Heart left ventricle (tissue), 13 donors: ENCODE results near the gene S1PR4.
"Not testable (repeated sequence)": the region's sequence is repeated elsewhere in the genome, so short reads cannot be mapped to it uniquely, and the experiment has no call there.

Experiments used
- POLR2A ChIP-seq, 2 donors: fragments of 450-650 bp; IDR thresholded peaks; one replicate each; pipeline ENCODE4 v1.6.1; 2017; ENCODE audit warnings: antibody characterized with exemption in 2 of 2, mild to moderate bottlenecking in 2 of 2, moderate library complexity in 2 of 2
- TF ChIP-seq, protein P1 (sequence below), 12 donors: fragments of 200-600 bp; sonication (generic) in 4 of 12; IDR thresholded peaks; one replicate each; pipeline versions ENCODE4 v1.5.0 to v1.8.0; 2018 to 2022; ENCODE audit warnings: antibody characterized with exemption in 12 of 12, mild to moderate bottlenecking in 5 of 12
- donor health status: ischemic (EF 13 %, LVEDD 7.1; RV severe dilation, severe dysfunction).
- donor health status: DM: no; HTN: yes; CAD: no.
- donor health status: DM: no; HTN: no; CAD: no.
- donor health status: ischemic (EF 25% LVEDD 6.9; RV normal size, moderate dysfunction).
- donor health status: ischemic (EF 25% LVEDD 5.7; RV mildly dilated, moderate dysfunction).
- donor health status: ischemic (EF 35%, LVEDD 5.7; RV mildly dilated, moderate dysfunction).
- donor health status: nonischemic (EF 11% LVEDD 7.7; RV severe dilation, severe dysfunction).
- donor health status: DM: yes; HTN: yes; CAD: no.
- donor health status: PGD.
- donor health status: ischemic (EF 29% LVEDD 5.4; RV normal size, mild dysfunction).
- donor health status: nonischemic (EF 23%, LVEDD 6.1; RV moderate dilation, normal function).

DNA sequence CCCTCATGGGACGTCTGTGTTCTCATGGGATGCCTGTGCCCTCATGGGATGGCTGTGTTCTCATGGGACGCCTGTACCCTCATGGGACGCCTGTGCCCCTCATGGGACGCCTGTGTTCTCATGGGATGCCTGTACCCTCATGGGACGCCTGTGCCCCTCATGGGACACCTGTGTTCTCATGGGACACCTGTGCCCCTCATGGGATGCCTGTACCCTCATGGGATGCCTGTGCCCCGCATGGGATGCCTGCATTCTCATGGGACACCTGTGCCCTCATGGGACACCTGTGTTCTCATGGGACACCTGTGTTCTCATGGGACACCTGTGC is 5.9 kb upstream of the S1PR4 start:
- TF ChIP-seq, protein P1, sequence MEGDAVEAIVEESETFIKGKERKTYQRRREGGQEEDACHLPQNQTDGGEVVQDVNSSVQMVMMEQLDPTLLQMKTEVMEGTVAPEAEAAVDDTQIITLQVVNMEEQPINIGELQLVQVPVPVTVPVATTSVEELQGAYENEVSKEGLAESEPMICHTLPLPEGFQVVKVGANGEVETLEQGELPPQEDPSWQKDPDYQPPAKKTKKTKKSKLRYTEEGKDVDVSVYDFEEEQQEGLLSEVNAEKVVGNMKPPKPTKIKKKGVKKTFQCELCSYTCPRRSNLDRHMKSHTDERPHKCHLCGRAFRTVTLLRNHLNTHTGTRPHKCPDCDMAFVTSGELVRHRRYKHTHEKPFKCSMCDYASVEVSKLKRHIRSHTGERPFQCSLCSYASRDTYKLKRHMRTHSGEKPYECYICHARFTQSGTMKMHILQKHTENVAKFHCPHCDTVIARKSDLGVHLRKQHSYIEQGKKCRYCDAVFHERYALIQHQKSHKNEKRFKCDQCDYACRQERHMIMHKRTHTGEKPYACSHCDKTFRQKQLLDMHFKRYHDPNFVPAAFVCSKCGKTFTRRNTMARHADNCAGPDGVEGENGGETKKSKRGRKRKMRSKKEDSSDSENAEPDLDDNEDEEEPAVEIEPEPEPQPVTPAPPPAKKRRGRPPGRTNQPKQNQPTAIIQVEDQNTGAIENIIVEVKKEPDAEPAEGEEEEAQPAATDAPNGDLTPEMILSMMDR (IDR thresholded peaks at IDR 0.05) = not testable (repeated sequence)
- not testable (repeated sequence) for TF ChIP-seq POLR2A (IDR thresholded peaks at IDR 0.05)
